WTC11 (cell line): ENCODE results near the gene SNRNP35. TPM values are rescaled to one million over a fixed set of nuclear protein-coding genes. Genes with fewer than 3 reads are reported as not detected.

Experiments used
- ATAC-seq: fragments of 200-7000 bp; cut with Tn5 transposase; 2 replicates; pipeline ENCODE4 v1.10.0; 2021; ENCODE audit warnings: mild to moderate bottlenecking, moderate library complexity
- CTCF ChIA-PET: fragments of 300-600 bp; sonication (Branson Sonifier 250); formaldehyde crosslinking; loops from one replicate; lab custom pipeline; 2021; ENCODE audit warnings: antibody characterized with exemption; lab: Charles Lee
- POLR2A ChIA-PET: fragments of 350-600 bp; sonication (Branson Sonifier 250); formaldehyde crosslinking; loops from one replicate; lab custom pipeline; 2021; ENCODE audit warnings: antibody characterized with exemption; lab: Charles Lee
- DNase-seq: peaks from one replicate; pipeline ENCODE4 v3.0.0; 2021; ENCODE audit warnings: low spot score
- H3K27ac Mint-ChIP-seq: 2 replicates; pipeline ENCODE4 v1.8.0; 2021; ENCODE audit warnings: mixed read lengths
- H3K27me3 Mint-ChIP-seq: 2 replicates; pipeline ENCODE4 v1.8.0; 2021; ENCODE audit warnings: low read depth, mild to moderate bottlenecking, moderate library complexity, mixed read lengths
- H3K36me3 Mint-ChIP-seq: 2 replicates; pipeline ENCODE4 v1.8.0; 2021; ENCODE audit warnings: mixed read lengths
- H3K4me1 Mint-ChIP-seq: 2 replicates; pipeline ENCODE4 v1.8.0; 2022; ENCODE audit warnings: mixed read lengths
- H3K4me3 Mint-ChIP-seq: 2 replicates; pipeline ENCODE4 v1.8.0; 2021; ENCODE audit warnings: mild to moderate bottlenecking, moderate library complexity, mixed read lengths
- H3K9me3 Mint-ChIP-seq: 2 replicates; pipeline ENCODE4 v1.8.0; 2021; ENCODE audit warnings: mixed read lengths
- ATF2 ChIP-seq: sonication (generic); formaldehyde crosslinking; IDR thresholded peaks from 2 replicates; pipeline ENCODE4 v1.8.1; 2022; ENCODE audit warnings: low read depth, missing genetic modification reagents, borderline replicate concordance
- ESRRA ChIP-seq: sonication (generic); formaldehyde crosslinking; IDR thresholded peaks from 2 replicates; pipeline ENCODE4 v1.8.1; 2022; ENCODE audit warnings: mild to moderate bottlenecking, missing genetic modification reagents, borderline replicate concordance
- FOXP1 ChIP-seq: sonication (generic); formaldehyde crosslinking; IDR thresholded peaks from 2 replicates; pipeline ENCODE4 v1.8.0; 2022; ENCODE audit warnings: missing genetic modification reagents, mild to moderate bottlenecking, moderate library complexity, borderline replicate concordance
- GABPB1 ChIP-seq: sonication (generic); formaldehyde crosslinking; IDR thresholded peaks from 2 replicates; pipeline ENCODE4 v1.8.1; 2023; ENCODE audit warnings: mild to moderate bottlenecking, missing genetic modification reagents
- KAT7 ChIP-seq: sonication (generic); formaldehyde crosslinking; IDR thresholded peaks from 2 replicates; pipeline ENCODE4 v1.8.1; 2023; ENCODE audit warnings: missing genetic modification reagents, mild to moderate bottlenecking, borderline replicate concordance
- MXD4 ChIP-seq: fragments of 250-450 bp; sonication (Bioruptor Pico); IDR thresholded peaks from 2 replicates; pipeline ENCODE4 v1.8.0; 2021; ENCODE audit warnings: mild to moderate bottlenecking, moderate library complexity, borderline replicate concordance
- NR1H2 ChIP-seq: sonication (generic); formaldehyde crosslinking; IDR thresholded peaks from 2 replicates; pipeline ENCODE4 v1.9.0; 2021; ENCODE audit warnings: mild to moderate bottlenecking, moderate library complexity, missing genetic modification reagents
- NR2C2 ChIP-seq: sonication (generic); formaldehyde crosslinking; IDR thresholded peaks from 2 replicates; pipeline ENCODE4 v1.8.0; 2022; ENCODE audit warnings: mild to moderate bottlenecking, missing genetic modification reagents
- NR3C1 ChIP-seq: sonication (generic); formaldehyde crosslinking; conservative IDR thresholded peaks from 2 replicates; pipeline ENCODE4 v1.8.1; 2023; ENCODE audit warnings: low read depth, mild to moderate bottlenecking, missing genetic modification reagents
- OVOL2 ChIP-seq: fragments of 250-450 bp; sonication (Bioruptor Pico); IDR thresholded peaks from 2 replicates; pipeline ENCODE4 v1.9.0; 2021; ENCODE audit warnings: mild to moderate bottlenecking, borderline replicate concordance
- PRRX2 ChIP-seq: fragments of 250-450 bp; sonication (Bioruptor Pico); IDR thresholded peaks from 2 replicates; pipeline ENCODE4 v1.8.0; 2021; ENCODE audit warnings: mild to moderate bottlenecking
- RELA ChIP-seq: sonication (generic); formaldehyde crosslinking; IDR thresholded peaks from 2 replicates; pipeline ENCODE4 v1.8.1; 2022; ENCODE audit warnings: missing genetic modification reagents, mild to moderate bottlenecking, borderline replicate concordance
- SMAD3 ChIP-seq: sonication (generic); formaldehyde crosslinking; IDR thresholded peaks from 2 replicates; pipeline ENCODE4 v1.8.0; 2022; ENCODE audit warnings: missing genetic modification reagents, mild to moderate bottlenecking, borderline replicate concordance
- SOX15 ChIP-seq: fragments of 250-450 bp; sonication (Bioruptor Pico); IDR thresholded peaks from 2 replicates; pipeline ENCODE4 v1.9.0; 2021; ENCODE audit warnings: mild to moderate bottlenecking
- SP1 ChIP-seq: sonication (generic); formaldehyde crosslinking; conservative IDR thresholded peaks from 2 replicates; pipeline ENCODE4 v1.8.1; 2022; ENCODE audit warnings: missing genetic modification reagents
- TEAD4 ChIP-seq: sonication (generic); formaldehyde crosslinking; IDR thresholded peaks from 2 replicates; pipeline ENCODE4 v1.8.0; 2022; ENCODE audit warnings: mild to moderate bottlenecking, missing genetic modification reagents
- TP53 ChIP-seq: sonication (generic); formaldehyde crosslinking; IDR thresholded peaks from 2 replicates; pipeline ENCODE4 v1.8.1; 2023; ENCODE audit warnings: mild to moderate bottlenecking, missing genetic modification reagents
- ZBTB43 ChIP-seq: sonication (generic); formaldehyde crosslinking; IDR thresholded peaks from 2 replicates; pipeline ENCODE4 v1.8.1; 2023; ENCODE audit warnings: mild to moderate bottlenecking, missing genetic modification reagents
- ZMAT4 ChIP-seq: fragments of 250-450 bp; sonication (Bioruptor Pico); IDR thresholded peaks from 2 replicates; pipeline ENCODE4 v1.9.0; 2021; ENCODE audit warnings: mild to moderate bottlenecking
- ZNF121 ChIP-seq: sonication (generic); formaldehyde crosslinking; IDR thresholded peaks from 2 replicates; pipeline ENCODE4 v1.8.0; 2023; ENCODE audit warnings: missing genetic modification reagents
- ZNF138 ChIP-seq: sonication (generic); formaldehyde crosslinking; conservative IDR thresholded peaks from 2 replicates; pipeline ENCODE4 v1.8.1; 2022; ENCODE audit warnings: mild to moderate bottlenecking, moderate library complexity, missing genetic modification reagents
- ZNF263 ChIP-seq: sonication (generic); formaldehyde crosslinking; IDR thresholded peaks from 2 replicates; pipeline ENCODE4 v1.8.1; 2022; ENCODE audit warnings: low read depth, mild to moderate bottlenecking, moderate library complexity, missing genetic modification reagents
- ZNF281 ChIP-seq: sonication (generic); formaldehyde crosslinking; IDR thresholded peaks from 2 replicates; pipeline ENCODE4 v1.8.0; 2023; ENCODE audit warnings: mild to moderate bottlenecking, missing genetic modification reagents
- ZNF317 ChIP-seq: sonication (generic); formaldehyde crosslinking; IDR thresholded peaks from 2 replicates; pipeline ENCODE4 v1.8.1; 2023; ENCODE audit warnings: low read depth, mild to moderate bottlenecking, moderate library complexity, missing genetic modification reagents, borderline replicate concordance
- ZNF396 ChIP-seq: fragments of 250-450 bp; sonication (Bioruptor Pico); IDR thresholded peaks from 2 replicates; pipeline ENCODE4 v1.8.0; 2021; ENCODE audit warnings: mild to moderate bottlenecking, moderate library complexity, borderline replicate concordance
- ZNF416 ChIP-seq: fragments of 250-450 bp; sonication (Bioruptor Pico); IDR thresholded peaks from 2 replicates; pipeline ENCODE4 v1.9.0; 2021; ENCODE audit warnings: mild to moderate bottlenecking, inconsistent platforms
- total RNA-seq: library from RNA; stranded (reverse); gene quantifications from 3 replicates; pipeline ENCODE4 v1.2.3, GENCODE V29; 2021

SNRNP35 gene
- total RNA-seq, 1 experiment from 2014 or later: 20.0 TPM

DNA sequence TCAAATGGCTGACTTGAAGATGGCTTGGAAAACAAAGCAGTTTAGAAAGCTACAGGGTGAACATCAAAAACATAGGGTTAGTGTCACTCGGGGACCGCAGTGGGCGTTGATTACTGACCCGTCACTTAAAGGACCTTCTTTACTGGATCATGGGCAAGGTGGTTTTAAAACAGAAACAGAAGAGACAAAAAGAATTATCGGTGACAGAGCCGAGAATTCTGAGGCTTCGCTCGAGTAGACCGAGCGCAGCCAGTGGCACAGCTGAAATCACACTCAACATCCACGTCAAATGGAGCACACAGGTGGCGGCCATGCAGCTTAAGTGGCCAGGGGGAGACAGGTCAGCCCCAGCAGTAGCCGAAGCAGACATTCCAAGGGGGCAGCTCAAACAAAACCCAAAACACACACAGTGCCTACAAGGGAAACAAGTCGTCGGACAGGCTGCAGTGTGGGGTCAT, 17.3 kb downstream of the SNRNP35 start:
- ChIA-PET POLR2A (no interaction called here), CTCF (no interaction called here)
- Mint-ChIP-seq H3K4me3 (no peak overlapping the region), H3K27me3 (no peaks in the 10 kb centered on the region), H3K27ac (0 out of 2 replicates have a peak overlapping the region, but pooled peaks have one; percentile 25), H3K4me1 (no peaks in the 10 kb centered on the region), H3K9me3 (no peaks in the 10 kb centered on the region), H3K36me3 (peaks cover 12% of the 10 kb centered on the region; the same call in 1 of the 2 replicates)
- TF ChIP-seq ESRRA (CRISPR knock-in tag) (no peak), TEAD4 (CRISPR knock-in tag) (no peak), ZNF281 (CRISPR knock-in tag) (no peak), SMAD3 (CRISPR knock-in tag) (no peak), PRRX2 (CRISPR knock-in tag) (no peak), SP1 (no peak), ZMAT4 (CRISPR knock-in tag) (no peak), SOX15 (CRISPR knock-in tag) (no peak), GABPB1 (no peak), RELA (CRISPR knock-in tag) (no peak), ATF2 (CRISPR knock-in tag) (no peak), NR3C1 (CRISPR knock-in tag) (no peak)
- no peak for DNase-seq
- ATAC-seq: no peak

GRCh38 chr12:123478069-123478468, 20.1 kb downstream of the SNRNP35 start:
- Mint-ChIP-seq H3K4me1 (no peaks in the 10 kb centered on the region), H3K9me3 (no peaks in the 10 kb centered on the region), H3K36me3 (no peaks in the 10 kb centered on the region), H3K27ac (no peak overlapping the region)
- CTCF ChIA-PET: no interaction called here
- no peak for TF ChIP-seq ZNF416
- 0 out of 2 replicates have a peak, but pooled peaks have one; percentile 45 for TF ChIP-seq ZNF121 (CRISPR knock-in tag)
- no peak for TF ChIP-seq FOXP1 (CRISPR knock-in tag)
- TF ChIP-seq ZNF138: no peak
- TF ChIP-seq, all 79 proteins: peak for 1
- ATAC-seq (no peak), DNase-seq (no peak)
- no peak overlapping the region for H3K4me3 Mint-ChIP-seq
- H3K27me3 Mint-ChIP-seq: no peaks in the 10 kb centered on the region; the same call in 1 of the 2 replicates
- POLR2A ChIA-PET: no interaction called here

DNA sequence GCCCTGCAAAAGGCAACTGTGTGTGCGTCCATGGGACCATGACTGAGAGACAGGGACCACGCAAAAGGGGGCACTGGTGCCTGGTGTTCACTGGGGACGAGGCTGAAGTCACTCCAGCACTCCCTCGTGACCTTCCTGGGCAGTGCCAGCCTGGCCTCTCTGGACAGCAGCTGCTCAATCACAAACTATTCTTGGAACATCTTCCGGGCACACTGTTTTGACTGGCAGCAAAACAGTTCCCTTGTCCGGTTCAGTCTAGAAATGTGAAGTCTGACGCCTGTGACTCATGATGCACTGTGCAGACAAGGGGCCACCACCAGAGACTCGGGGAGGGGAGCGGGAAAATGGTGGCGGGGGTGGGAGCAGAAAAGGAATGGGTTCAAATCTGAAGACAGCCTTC, 20.8 kb downstream of the SNRNP35 start:
- Mint-ChIP-seq H3K4me3 (no peak overlapping the region), H3K4me1 (no peaks in the 10 kb centered on the region), H3K27me3 (no peaks in the 10 kb centered on the region; the same call in 1 of the 2 replicates), H3K9me3 (no peaks in the 10 kb centered on the region), H3K27ac (no peak overlapping the region), H3K36me3 (no peaks in the 10 kb centered on the region)
- ChIA-PET CTCF (interaction anchor here (0.6 kb wide), 1 partner anchor 1979 kb away, joined by 3 read pairs; no protein-coding TSS in a partner anchor), POLR2A (no interaction called here)
- ATAC-seq (no peak), DNase-seq (no peak)
- TF ChIP-seq ZBTB43 (CRISPR knock-in tag) (no peak), MXD4 (CRISPR knock-in tag) (no peak), ZNF281 (CRISPR knock-in tag) (no peak), NR2C2 (CRISPR knock-in tag) (no peak), OVOL2 (CRISPR knock-in tag) (no peak), KAT7 (CRISPR knock-in tag) (no peak), ZNF396 (CRISPR knock-in tag) (no peak), TP53 (CRISPR knock-in tag) (no peak), ESRRA (CRISPR knock-in tag) (no peak), ZNF263 (CRISPR knock-in tag) (no peak), ZNF317 (CRISPR knock-in tag) (no peak), NR1H2 (CRISPR knock-in tag) (no peak)
